Stimulated activated CD8-positive, alpha-beta memory T cell treated with anti-CD3 and anti-CD28 coated beads, Interleukin-12 subunit alpha, Interleukin-12 subunit beta, amount 100 ng/mL, for 4 hours (primary cell): ENCODE results near the gene ADCY9.

ENCODE experiments used
- DNase-seq: peaks from one replicate; pipeline ENCODE4 v3.0.0-alpha.2; 2020; ENCODE audit warnings: low read depth

The ADCY9 gene

DNA sequence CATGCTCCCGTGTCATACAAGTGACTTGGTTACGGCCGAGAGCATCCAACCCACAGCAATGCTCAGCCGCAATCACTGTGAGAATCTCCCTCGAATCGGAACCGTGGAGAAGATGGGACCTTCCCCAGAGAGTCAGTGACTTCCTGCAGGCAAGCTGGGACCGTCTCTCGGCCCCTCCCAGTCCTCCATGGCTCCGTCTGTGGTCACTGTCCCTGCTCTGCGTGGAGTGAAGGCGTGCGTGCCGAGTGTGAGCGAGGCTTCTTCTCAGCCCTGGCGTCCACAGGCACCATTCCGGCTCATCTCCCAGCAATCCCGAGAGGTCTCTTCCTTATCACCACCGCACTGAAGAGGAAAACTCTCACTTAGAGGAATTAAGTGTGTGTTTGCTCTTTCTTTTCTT lies 113.1 kb downstream of the ADCY9 start:
- DNase-seq, result no peak

DNA sequence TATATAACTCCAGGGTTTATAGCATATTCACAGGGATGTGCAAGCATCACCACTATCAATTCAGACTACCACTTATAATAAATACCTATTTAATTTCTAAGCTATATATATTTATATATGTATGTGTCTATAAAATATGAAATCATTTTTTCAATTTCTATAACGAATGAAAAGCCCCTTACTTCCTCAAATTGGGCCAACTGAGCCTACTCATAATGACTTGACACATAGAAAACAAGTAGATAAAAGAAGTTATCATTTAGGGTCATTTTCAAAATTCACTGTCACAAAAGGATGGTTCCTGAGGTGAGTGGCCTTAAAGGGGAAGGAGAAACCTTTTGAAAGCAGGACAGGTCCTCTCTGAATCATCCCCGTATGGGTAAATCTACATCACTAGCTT lies 114.1 kb downstream of the ADCY9 start:
- no peak for DNase-seq

GRCh38 chr16:3999479-4000325 lies 116.5 kb downstream of the ADCY9 start:
- DNase-seq, result no peak

GRCh38 chr16:3998793-3999478 lies 117.3 kb downstream of the ADCY9 start:
- no peak for DNase-seq

- no peak for DNase-seq
Observed at GRCh38 chr16:3997231-3997841, 118.9 kb downstream of the ADCY9 start.

DNA sequence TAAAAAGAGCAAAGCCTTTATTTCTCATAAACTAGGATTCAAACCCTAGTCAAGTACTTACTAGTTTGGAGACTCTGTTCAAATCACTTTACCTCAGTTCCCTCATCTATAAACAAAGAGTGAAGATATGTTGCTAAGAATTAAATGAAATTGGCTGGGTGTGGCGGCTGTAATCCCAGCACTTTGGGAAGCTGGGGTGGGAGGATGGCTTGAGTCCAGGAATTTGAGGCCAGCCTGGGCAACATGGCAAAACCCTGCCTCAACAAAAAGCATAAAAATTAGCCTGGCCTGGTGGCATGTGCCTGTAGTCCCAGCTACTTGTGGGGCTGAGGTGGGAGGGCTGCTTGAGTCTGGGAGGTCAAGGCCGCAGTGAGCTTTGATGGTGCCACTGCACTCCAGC lies 121.2 kb downstream of the ADCY9 start:
- no peak for DNase-seq

GRCh38 chr16:3993052-3993785 lies 123.0 kb downstream of the ADCY9 start:
- no peak for DNase-seq

DNA sequence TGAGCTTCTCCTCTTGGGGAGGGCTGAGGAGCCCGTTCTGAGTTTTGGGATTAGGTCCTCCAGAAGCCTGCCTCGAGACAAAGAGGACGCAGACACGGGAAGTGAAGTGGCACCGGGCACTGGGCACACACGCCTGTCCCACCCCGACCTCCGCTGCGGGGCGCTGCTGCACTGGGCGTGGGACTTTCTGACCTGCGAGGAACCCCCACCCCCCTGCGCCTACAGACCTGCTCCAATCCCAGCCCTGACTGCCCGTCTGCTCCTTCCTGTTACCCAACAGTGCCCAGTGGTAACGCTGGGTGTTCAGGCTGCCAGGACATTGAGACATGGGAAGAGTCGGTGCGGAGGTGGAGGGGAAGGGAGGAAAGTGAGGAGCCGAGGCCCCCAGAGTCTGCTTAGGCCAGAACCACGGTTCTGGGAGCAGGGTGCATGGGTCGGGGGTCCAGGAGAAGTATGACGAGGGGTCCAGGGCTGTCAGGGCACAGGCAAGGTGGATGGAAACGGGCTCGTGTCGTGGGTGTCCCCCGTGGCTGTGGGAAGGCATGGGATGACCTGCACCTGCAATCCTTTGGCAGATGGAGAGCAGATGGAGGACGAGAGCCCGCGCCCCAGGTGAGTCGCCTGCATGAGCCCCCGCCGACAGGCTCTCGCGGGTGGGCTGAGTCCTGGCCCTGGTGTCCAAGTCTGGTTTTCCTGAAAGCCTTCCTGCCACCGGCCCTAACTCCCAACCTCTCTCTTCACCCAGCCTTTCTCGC lies 123.8 kb downstream of the ADCY9 start:
- no peak for DNase-seq

GRCh38 chr16:3988824-3989223 lies 127.4 kb downstream of the ADCY9 start:
- no peak for DNase-seq

GRCh38 chr16:3988011-3988410 lies 128.2 kb downstream of the ADCY9 start:
- DNase-seq, result no peak

DNA sequence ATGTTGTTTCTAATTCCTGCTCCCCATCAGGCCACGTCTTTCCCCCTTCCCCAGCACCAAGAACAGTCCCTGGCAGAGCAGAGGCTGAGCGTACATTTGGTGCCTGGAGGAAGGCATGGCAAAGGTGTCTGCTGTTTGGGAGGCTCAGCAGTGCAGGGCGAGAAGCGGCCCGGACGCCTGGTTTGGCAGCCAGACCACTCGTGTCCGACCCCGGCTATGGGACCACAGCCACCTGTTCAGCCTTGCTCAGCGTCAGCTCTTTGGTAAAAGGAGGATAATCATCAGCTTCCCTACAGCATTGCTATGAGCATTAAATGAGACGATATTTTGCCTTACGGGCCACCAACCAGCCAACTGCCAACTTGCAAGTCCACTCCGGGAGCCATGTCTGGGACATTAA lies 129.0 kb downstream of the ADCY9 start:
- DNase-seq, result no peak

GRCh38 chr16:3986235-3986544 lies 130.1 kb downstream of the ADCY9 start:
- DNase-seq, result no peak

- DNase-seq, result no peak
Observed at GRCh38 chr16:3984111-3985060, 131.9 kb downstream of the ADCY9 start.

GRCh38 chr16:3983081-3983520 lies 133.1 kb downstream of the ADCY9 start:
- peak; percentile 14 for DNase-seq

DNA sequence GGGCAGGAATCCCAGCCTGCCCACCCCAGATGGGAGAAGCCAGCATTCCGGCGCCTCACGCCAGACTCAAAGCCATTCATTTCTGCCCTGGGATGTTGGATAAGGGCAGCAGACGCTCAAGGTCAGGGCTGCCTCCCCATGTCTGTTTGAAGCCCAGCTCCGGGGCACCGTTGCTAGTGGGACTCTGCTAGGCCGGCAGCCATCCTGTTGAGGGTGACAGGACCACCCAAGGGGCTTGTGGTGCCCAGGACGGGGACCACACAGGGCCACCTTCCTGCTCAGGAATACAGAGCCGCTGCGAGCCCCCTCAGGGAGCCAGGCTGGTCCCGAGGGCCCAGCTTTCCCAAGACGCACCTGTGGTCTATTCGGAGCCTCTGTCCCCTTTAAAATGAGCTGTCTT lies 134.0 kb downstream of the ADCY9 start:
- DNase-seq, result no peak

DNA sequence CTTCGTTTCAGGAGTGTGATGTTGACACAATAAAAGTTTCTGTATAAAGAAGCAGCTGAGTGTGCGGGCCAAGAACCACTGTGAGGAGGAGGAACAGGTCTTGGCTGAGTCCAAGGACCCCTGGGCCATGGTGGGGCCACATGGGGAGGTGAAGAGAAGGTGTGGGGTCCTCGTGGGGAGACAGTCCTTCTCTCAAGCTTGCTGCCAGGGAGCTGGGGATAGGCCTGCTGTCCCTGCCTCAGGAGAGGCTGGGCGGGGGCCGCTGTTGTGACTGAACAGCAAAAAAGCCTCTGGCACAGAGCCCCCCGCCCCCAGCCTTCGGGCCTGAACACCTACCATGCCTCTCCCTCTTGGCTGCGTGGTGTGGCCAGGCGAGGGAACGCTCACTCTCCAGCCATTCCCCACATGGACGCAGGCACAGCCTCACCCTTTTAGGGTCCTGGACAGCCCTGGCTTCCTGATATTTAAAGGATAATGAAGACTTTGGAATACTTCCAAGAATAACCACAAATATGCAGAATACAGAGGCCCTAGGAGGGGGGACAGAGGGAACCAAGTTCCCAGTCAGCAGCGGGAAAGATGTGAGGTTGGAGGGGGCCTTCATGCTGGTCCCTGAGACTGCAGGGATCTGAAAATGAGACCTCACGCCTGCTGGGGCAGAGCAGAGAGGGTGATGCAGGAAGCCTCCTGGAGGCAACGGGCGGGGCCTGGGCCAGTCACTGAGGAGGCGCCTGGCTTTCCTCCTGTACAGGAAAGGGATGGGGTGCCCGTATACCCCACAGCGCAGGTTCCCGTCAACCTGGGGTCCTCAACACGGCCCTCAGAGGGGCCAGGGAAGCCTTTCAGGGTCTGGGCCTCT lies 135.8 kb downstream of the ADCY9 start:
- DNase-seq, result no peak

DNA sequence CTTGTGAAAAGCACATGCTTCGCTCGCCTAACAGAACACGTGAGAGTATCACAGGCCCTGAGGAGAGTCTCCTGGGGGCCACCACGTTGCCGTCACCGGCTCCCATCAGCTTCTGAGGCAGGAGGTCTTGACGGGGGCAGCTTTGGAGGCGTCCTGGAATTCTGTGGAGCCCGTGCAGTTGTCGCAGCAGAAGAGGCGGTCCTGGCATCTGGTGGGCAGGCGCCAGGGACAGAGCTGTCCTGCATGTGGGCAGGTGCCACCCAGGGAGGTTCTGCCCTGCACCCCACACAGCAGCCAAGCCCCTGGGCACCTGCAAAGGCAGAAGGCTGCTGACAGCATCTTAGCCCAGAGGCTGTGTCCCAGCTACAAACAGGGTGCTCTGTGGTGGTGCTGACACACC lies 136.7 kb downstream of the ADCY9 start:
- no peak for DNase-seq

GRCh38 chr16:3979070-3979469 lies 137.2 kb downstream of the ADCY9 start:
- no peak for DNase-seq

DNA sequence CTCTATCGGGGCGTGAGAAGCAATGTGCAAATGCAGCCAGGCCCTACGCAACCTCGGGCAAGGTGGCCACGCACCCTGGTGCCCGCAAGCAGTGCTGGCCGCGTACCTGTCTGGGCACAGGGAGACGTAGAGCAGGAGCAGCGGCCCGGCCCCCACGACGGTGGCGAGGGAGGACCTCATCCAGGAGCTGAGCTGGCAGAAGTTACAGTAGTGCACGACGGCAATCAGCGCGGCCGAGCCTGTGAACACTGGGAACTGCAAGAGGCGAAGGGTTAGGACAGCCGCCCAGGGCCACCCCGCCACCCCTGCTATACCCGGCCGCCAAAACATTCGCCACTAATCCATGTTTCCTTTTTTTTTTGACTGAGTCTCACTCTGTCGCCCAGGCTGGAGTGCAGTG lies 138.9 kb downstream of the ADCY9 start:
- DNase-seq, result no peak

GRCh38 chr16:3974751-3975150 lies 141.5 kb downstream of the ADCY9 start:
- no peak for DNase-seq
